HG03520 (cell line): Measurements from ENCODE around the gene TCOF1.
A peak's percentile ranks its signal among the peaks of the same experiment; 100 is the strongest.

Experiments used
- ATAC-seq: cut with Tn5 transposase; IDR thresholded peaks from one replicate; pipeline ENCODE4 v1.9.1; 2021; ENCODE audit warnings: mild to moderate bottlenecking, moderate library complexity; ENCODE audit not compliant: unreplicated experiment

Gene TCOF1

DNA sequence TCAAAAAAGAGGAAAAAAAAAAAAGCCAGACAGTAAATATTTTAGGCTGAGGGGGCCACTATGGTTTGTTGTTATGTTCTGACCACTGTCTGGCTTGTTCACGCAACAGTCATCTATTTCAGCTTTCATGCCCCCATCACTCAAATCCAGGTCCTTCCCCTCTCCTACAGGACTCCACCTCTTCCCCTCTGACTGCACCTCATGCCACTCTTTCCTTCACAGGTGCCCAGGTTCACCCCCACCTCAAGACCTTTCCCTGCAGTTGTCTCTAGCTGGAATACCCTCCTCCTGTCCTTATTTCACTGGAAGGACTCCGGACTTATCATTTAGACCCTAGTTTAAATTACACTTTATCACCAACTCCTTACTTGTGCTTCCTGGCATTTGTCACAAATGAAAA is 88.6 kb downstream of the TCOF1 start:
- no peak for ATAC-seq

DNA sequence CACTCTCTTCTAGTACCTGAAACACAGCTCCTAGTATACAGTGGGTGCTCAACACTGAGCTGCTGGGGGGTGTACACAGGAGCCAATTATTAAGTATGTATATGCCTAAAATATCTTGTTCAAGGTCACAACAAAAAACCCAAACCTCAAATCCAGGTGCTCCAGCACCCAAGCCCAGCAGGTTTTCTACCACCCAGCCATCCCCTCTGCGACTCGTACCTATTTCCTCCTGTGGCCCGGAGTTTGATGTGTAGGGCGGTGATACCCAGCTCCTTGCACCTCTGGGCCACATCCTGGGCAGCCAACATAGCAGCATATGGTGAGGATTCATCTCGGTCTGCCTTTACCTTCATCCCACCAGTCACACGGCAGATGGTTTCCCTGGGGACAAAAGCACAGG is 89.1 kb downstream of the TCOF1 start:
- ATAC-seq, result no peak

DNA sequence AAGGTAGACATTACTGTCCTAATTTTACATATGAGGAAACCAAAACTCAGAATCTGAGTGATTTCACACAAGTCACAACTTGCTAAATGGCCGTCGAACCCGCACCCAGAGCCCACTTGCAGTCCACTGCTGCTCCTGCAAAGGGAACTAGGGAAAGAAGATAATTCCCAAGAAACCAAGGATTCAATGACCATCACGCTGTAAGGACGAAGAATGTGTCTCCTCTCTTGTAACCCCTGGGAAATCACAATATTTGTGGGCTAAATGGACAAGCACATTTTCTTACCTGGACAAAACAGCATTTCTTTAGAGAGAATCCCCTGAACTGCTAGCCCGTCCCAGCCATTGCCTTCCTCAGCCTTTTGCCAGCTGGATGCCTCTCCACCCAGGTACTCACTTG is 89.7 kb downstream of the TCOF1 start:
- ATAC-seq, result no peak

DNA sequence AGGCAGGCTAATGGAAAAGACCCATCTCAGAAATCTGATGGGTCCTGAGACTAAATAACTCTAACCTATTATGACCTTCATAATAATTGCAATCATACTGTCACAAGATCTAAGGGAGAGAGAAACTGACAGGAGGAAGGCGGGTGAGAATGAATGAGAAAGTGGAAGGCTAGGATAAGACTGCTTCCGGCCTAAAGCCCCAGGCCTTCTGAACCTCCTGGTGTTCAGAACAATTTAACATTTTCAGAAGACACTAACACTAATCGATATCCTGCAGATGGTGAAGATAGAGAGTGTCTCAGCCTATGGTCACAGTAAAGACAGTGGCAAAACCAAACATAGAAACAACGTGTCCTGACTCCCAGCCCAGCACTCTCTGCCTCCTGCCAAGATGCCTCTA is 90.8 kb downstream of the TCOF1 start:
- ATAC-seq, result no peak

DNA sequence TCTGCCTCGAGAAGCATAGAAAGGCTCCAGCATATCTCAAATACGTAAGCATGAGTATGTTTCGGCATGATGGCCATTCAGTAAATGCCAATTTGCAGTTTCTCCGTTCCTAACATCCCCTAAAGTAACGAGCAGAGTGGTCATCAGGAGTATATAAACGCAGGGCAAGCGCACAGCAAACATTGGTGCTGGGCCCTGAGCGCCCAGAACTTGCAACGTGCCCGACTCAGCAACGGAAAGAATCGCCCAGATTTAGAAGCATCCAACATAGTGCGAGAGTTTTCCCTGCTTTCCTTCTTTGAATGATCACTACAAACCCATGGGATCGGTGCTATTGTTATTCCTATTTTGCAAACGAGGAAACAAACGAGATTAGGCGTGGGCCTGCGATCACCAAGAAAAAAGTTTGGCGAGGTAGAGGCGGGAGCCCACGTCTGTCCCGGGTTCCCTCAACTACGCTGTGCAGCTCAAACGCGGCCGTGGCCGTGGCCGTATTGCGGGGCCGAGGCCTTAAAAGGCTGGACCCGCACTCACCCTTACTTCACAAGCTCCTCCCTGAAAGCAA is 91.5 kb downstream of the TCOF1 start:
- ATAC-seq, result peak; percentile 30
